GM12878 (cell line): ENCODE measurements around the gene SLC5A1. TPM values are rescaled to one million over a fixed set of nuclear protein-coding genes. Genes with fewer than 3 reads are reported as not detected.

ENCODE experiments used
- ATAC-seq: fragments of 200-7000 bp; cut with Tn5 transposase; 3 replicates; pipeline ENCODE4 v1.9.1; 2020; ENCODE audit warnings: mild to moderate bottlenecking, moderate library complexity
- BruUV-seq: library from RNA; stranded (reverse); fragments of 400-500 nt; replicated peaks from 2 replicates; lab custom pipeline; 2021; lab: Mats Ljungman, UMichigan
- CTCF ChIA-PET: fragments of 300-600 bp; sonication (Branson Sonifier 250); formaldehyde crosslinking; extraction: SDS; loops from one replicate; lab custom pipeline; 2021; ENCODE audit warnings: inconsistent platforms; lab: Yijun Ruan, JAX
- POLR2A ChIA-PET: fragments of 350-600 bp; formaldehyde crosslinking; extraction: SDS; loops from one replicate; lab custom pipeline; 2021; ENCODE audit warnings: inconsistent platforms; lab: Charles Lee
- RAD21 ChIA-PET: fragments of 300-600 bp; sonication (Branson Sonifier 250); formaldehyde crosslinking; loops from one replicate; lab custom pipeline; 2023; ENCODE audit warnings: antibody characterized with exemption; ENCODE audit not compliant: unreplicated experiment; lab: Charles Lee
- SMC1A ChIA-PET: fragments of 300-600 bp; sonication (Branson Sonifier 250); formaldehyde crosslinking; loops from one replicate; lab custom pipeline; 2023; ENCODE audit not compliant: unreplicated experiment, uncharacterized antibody; lab: Charles Lee
- DNase-seq: peaks from one replicate; pipeline ENCODE4 v3.0.0-alpha.2; 2011; ENCODE audit warnings: low read depth, low spot score
- FAIRE-seq: peaks from 3 replicates; lab custom pipeline; 2011; peaks lifted over from hg19 to GRCh38; lab: Jason Lieb, UNC
- H2AFZ ChIP-seq: 2 replicates; pipeline ENCODE4 v1.6.0; 2011; ENCODE audit warnings: low read depth, low read length, control low read depth; ENCODE audit not compliant: control insufficient read depth
- H3K27ac ChIP-seq: 2 replicates; pipeline ENCODE4 v1.5.1; 2011; ENCODE audit warnings: control low read depth; ENCODE audit not compliant: control insufficient read depth, insufficient read depth
- H3K27me3 ChIP-seq, 2 experiments: replicated peaks in 1 of 2; 2 replicates each; pipeline versions ENCODE4 v1.6.0 to v1.6.1; 2011; ENCODE audit warnings: low read length in 1 of 2; ENCODE audit not compliant: control insufficient read depth in 2 of 2, insufficient read depth in 2 of 2
- H3K36me3 ChIP-seq, 2 experiments: 2 replicates each; pipeline ENCODE4 v1.5.1; 2011; ENCODE audit warnings: low read length in 1 of 2; ENCODE audit not compliant: control insufficient read depth in 2 of 2, insufficient read depth in 2 of 2
- H3K4me1 ChIP-seq: 2 replicates; pipeline ENCODE4 v1.6.1; 2011; ENCODE audit warnings: mild to moderate bottlenecking, low read length, moderate library complexity, mixed read lengths; ENCODE audit not compliant: control insufficient read depth, insufficient read depth
- H3K4me2 ChIP-seq: 2 replicates; pipeline ENCODE4 v1.6.0; 2011; ENCODE audit warnings: control low read depth; ENCODE audit not compliant: control insufficient read depth, insufficient read depth
- H3K4me3 ChIP-seq: fragments of 200-600 bp; sonication (generic); 2 replicates; pipeline ENCODE4 v1.5.1; 2016
- H3K79me2 ChIP-seq: 2 replicates; pipeline ENCODE4 v1.6.0; 2011; ENCODE audit warnings: low read length; ENCODE audit not compliant: control insufficient read depth, insufficient read depth
- H3K9ac ChIP-seq: 2 replicates; pipeline ENCODE4 v1.8.0; 2011; ENCODE audit warnings: low read length, control low read depth, mixed read lengths; ENCODE audit not compliant: control insufficient read depth, insufficient read depth
- H3K9me3 ChIP-seq: replicated peaks from 3 replicates; pipeline ENCODE4 v1.5.1; 2011; ENCODE audit warnings: mild to moderate bottlenecking, low read length; ENCODE audit not compliant: control insufficient read depth, insufficient read depth
- H4K20me1 ChIP-seq: 2 replicates; pipeline ENCODE4 v1.6.0; 2011; ENCODE audit not compliant: control insufficient read depth, insufficient read depth
- BRCA1 ChIP-seq: IDR thresholded peaks from 2 replicates; pipeline ENCODE4 v1.6.1; 2011; ENCODE audit warnings: low read depth, low read length, improper control_type of control experiment
- CHD2 ChIP-seq: IDR thresholded peaks from 2 replicates; pipeline ENCODE4 v1.6.1; 2011; ENCODE audit warnings: low read depth, low read length, improper control_type of control experiment, borderline replicate concordance
- GATAD2B ChIP-seq: fragments of 450-650 bp; conservative IDR thresholded peaks from 2 replicates; pipeline ENCODE4 v1.6.1; 2017; ENCODE audit warnings: low read depth, mild to moderate bottlenecking, moderate library complexity
- NBN ChIP-seq: fragments of 450-650 bp; IDR thresholded peaks from 2 replicates; pipeline ENCODE4 v1.6.1; 2016
- SP1 ChIP-seq: IDR thresholded peaks from one replicate; pipeline ENCODE4 v1.6.1; 2011; ENCODE audit warnings: low read depth, low read length
- SUZ12 ChIP-seq: fragments of 200-600 bp; sonication (generic); IDR thresholded peaks from one replicate; pipeline ENCODE4 v1.6.1; 2018; ENCODE audit warnings: antibody characterized with exemption, mild to moderate bottlenecking; ENCODE audit not compliant: unreplicated experiment
- TCF3 ChIP-seq: IDR thresholded peaks from 2 replicates; pipeline ENCODE4 v1.6.1; 2012; ENCODE audit warnings: low read depth, mild to moderate bottlenecking, low read length, borderline replicate concordance; ENCODE audit not compliant: insufficient read depth
- YBX1 ChIP-seq: fragments of 450-650 bp; IDR thresholded peaks from 2 replicates; pipeline ENCODE4 v1.6.1; 2016; ENCODE audit warnings: antibody characterized with exemption
- WGBS: methylation state at CpG from one replicate; pipeline ENCODE4 v1.1.6; 2016; ENCODE audit warnings: low lambda C conversion rate; ENCODE audit not compliant: insufficient replicate concordance, insufficient coverage; ENCODE audit errors: missing lambda C conversion rate; 5-methylcytosine and 5-hydroxymethylcytosine counted together
- in situ Hi-C: fragments of 300-500 bp; cut with MboI; formaldehyde crosslinking; loops from 9 replicates; pipeline ENCODE4 v1.14.3; 2018; ENCODE audit warnings: mixed read lengths
- intact Hi-C: fragments of 100-400 bp; cut with micrococcal nuclease; formaldehyde crosslinking; loops from one replicate; pipeline ENCODE4 v1.14.2; 2022; ENCODE audit not compliant: unreplicated experiment
- polyA plus RNA-seq, 11 experiments: library from polyadenylated mRNA; depleted of rRNA in 4 of 11; unstranded in 6 of 11; stranded (reverse) in 5 of 11; fragments of >200 nt; fragmentation: Nextera tagmentation in 4 of 11; fragmentation: Illumina TruSeq in 1 of 11; extraction: Ambion mirVana in 4 of 11; extraction: Trizol in 1 of 11; gene quantifications; 1 replicate in 1 of 11; 2 replicates in 10 of 11; pipeline versions ENCODE4 v1.2.1 to v1.2.3, GENCODE V29; 2011 to 2016; ENCODE audit warnings: inconsistent platforms in 2 of 11, missing spikeins in 2 of 11, low read depth in 1 of 11
- total RNA-seq, 4 experiments: library from RNA; depleted of rRNA in 3 of 4; stranded (reverse); fragments of >200 nt in 3 of 4; fragmentation: Illumina TruSeq in 1 of 4; extraction: Trizol in 1 of 4; gene quantifications; 2 replicates each; pipeline versions ENCODE4 v1.2.1 to v1.2.3, GENCODE V29; 2013 to 2021
- TF ChIP-seq, protein P1 (sequence below): IDR thresholded peaks from 2 replicates; pipeline ENCODE4 v1.6.1; 2011; ENCODE audit warnings: low read depth, low read length, improper control_type of control experiment, borderline replicate concordance
- TF ChIP-seq, protein P2 (sequence below): fragments of 450-650 bp; IDR thresholded peaks from 2 replicates; pipeline ENCODE4 v1.6.1; 2017; ENCODE audit warnings: antibody characterized with exemption, mild to moderate bottlenecking, moderate library complexity
- TF ChIP-seq, protein P3 (sequence below): fragments of 450-650 bp; formaldehyde crosslinking; IDR thresholded peaks from 2 replicates; pipeline ENCODE4 v1.4.0; 2020; ENCODE audit warnings: mild to moderate bottlenecking, moderate library complexity

Gene SLC5A1
- total and polyA plus RNA-seq, 10 of the 15 experiments (the other 5 are each of a cell fraction or from before 2014, with no cell fraction given) = 0.01 TPM; not detected in 9

DNA sequence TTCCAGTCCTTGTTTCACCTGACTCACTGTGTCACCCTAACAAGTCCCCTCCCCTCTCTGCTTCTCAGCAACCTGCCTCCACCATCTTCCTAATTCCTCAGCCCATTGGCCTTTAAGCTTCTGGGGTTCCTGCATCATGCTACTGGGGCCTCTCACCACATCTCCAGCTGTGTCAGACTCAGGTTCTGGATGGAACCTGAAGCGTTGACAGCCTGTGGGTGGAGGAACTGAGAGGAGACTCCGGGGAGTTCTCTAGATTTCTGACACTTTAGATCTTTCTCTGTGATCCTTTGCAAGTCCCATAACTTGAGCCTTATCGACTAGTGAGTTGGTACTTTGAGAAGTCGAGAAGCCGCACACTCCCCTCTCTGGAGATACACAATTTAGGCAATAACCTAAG, 11.6 kb upstream of the SLC5A1 start:
- Histone ChIP-seq H3K36me3 (no peaks in the 10 kb centered on the region), H4K20me1 (no peaks in the 10 kb centered on the region), H3K79me2 (no peaks in the 10 kb centered on the region), H3K27ac (no peak overlapping the region), H2AFZ (no peak overlapping the region), H3K9ac (no peak overlapping the region), H3K9me3 (no peaks in the 10 kb centered on the region), H3K27me3 (no peaks in the 10 kb centered on the region), H3K4me3 (no peak overlapping the region), H3K4me2 (no peak overlapping the region), H3K4me1 (no peaks in the 10 kb centered on the region)
- ATAC-seq = no peak
- 55% methylated on average over 5 of the region's 5 CpGs for WGBS
- ChIA-PET POLR2A (no interaction called here), SMC1A (no interaction called here), RAD21 (no interaction called here), CTCF (interaction anchor here (0.6 kb wide), 1 partner anchor 364 kb away, joined by 3 read pairs; no protein-coding TSS in a partner anchor)
- intact Hi-C loops (no loop called here), in situ Hi-C loops (no loop called here)
- FAIRE-seq = no peak
- no peak for DNase-seq
- TF ChIP-seq NBN (no peak), BRCA1 (no peak), CHD2 (no peak)
- BruUV-seq = no TSS peak

DNA sequence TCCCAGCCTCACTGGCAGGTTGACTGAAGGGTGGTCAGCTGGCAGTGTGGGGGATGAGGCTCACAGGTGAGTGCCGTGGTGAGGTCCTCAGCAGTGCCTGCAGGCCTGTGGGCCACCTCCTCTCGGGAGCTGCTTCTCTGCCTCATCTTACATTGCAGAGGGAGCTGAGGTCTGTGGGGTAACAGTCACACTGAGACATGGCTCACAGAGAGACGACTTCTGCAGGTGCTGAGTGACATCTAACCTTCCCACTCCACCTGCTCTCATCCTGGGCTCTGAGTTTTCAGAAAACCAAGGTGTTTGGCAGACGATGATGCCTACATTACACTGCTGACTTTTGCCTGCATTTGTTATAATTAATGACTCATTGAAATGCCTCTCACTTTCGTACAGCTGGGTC, 8.8 kb upstream of the SLC5A1 start:
- DNase-seq (no peak), ATAC-seq (no peak), FAIRE-seq (no peak)
- H3K36me3 ChIP-seq = no peaks in the 10 kb centered on the region
- 0% methylated on average over 5 of the region's 5 CpGs for WGBS
- ChIA-PET POLR2A (no interaction called here), CTCF (no interaction called here), RAD21 (no interaction called here), SMC1A (no interaction called here)
- H3K4me3 ChIP-seq = no peak overlapping the region
- no peaks in the 10 kb centered on the region for H3K4me1 ChIP-seq
- no peak overlapping the region for H2AFZ ChIP-seq
- no peak overlapping the region for H3K4me2 ChIP-seq
- no peaks in the 10 kb centered on the region; a peak in 1 of 4 replicates for H3K27me3 ChIP-seq
- in situ Hi-C loops (no loop called here), intact Hi-C loops (no loop called here)
- H3K27ac ChIP-seq = no peak overlapping the region
- BruUV-seq = no TSS peak
- H3K9me3 ChIP-seq = no peaks in the 10 kb centered on the region
- H4K20me1 ChIP-seq = no peaks in the 10 kb centered on the region
- H3K79me2 ChIP-seq = no peaks in the 10 kb centered on the region
- H3K9ac ChIP-seq = no peak overlapping the region
- TF ChIP-seq TCF3 = no peak
- TF ChIP-seq, protein P1, sequence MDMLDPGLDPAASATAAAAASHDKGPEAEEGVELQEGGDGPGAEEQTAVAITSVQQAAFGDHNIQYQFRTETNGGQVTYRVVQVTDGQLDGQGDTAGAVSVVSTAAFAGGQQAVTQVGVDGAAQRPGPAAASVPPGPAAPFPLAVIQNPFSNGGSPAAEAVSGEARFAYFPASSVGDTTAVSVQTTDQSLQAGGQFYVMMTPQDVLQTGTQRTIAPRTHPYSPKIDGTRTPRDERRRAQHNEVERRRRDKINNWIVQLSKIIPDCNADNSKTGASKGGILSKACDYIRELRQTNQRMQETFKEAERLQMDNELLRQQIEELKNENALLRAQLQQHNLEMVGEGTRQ = no peak
- no peak for TF ChIP-seq GATAD2B
- no peak for TF ChIP-seq SP1
- TF ChIP-seq, protein P2, sequence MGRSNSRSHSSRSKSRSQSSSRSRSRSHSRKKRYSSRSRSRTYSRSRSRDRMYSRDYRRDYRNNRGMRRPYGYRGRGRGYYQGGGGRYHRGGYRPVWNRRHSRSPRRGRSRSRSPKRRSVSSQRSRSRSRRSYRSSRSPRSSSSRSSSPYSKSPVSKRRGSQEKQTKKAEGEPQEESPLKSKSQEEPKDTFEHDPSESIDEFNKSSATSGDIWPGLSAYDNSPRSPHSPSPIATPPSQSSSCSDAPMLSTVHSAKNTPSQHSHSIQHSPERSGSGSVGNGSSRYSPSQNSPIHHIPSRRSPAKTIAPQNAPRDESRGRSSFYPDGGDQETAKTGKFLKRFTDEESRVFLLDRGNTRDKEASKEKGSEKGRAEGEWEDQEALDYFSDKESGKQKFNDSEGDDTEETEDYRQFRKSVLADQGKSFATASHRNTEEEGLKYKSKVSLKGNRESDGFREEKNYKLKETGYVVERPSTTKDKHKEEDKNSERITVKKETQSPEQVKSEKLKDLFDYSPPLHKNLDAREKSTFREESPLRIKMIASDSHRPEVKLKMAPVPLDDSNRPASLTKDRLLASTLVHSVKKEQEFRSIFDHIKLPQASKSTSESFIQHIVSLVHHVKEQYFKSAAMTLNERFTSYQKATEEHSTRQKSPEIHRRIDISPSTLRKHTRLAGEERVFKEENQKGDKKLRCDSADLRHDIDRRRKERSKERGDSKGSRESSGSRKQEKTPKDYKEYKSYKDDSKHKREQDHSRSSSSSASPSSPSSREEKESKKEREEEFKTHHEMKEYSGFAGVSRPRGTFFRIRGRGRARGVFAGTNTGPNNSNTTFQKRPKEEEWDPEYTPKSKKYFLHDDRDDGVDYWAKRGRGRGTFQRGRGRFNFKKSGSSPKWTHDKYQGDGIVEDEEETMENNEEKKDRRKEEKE = no peak
- no peak for TF ChIP-seq YBX1
- TF ChIP-seq, protein P3, sequence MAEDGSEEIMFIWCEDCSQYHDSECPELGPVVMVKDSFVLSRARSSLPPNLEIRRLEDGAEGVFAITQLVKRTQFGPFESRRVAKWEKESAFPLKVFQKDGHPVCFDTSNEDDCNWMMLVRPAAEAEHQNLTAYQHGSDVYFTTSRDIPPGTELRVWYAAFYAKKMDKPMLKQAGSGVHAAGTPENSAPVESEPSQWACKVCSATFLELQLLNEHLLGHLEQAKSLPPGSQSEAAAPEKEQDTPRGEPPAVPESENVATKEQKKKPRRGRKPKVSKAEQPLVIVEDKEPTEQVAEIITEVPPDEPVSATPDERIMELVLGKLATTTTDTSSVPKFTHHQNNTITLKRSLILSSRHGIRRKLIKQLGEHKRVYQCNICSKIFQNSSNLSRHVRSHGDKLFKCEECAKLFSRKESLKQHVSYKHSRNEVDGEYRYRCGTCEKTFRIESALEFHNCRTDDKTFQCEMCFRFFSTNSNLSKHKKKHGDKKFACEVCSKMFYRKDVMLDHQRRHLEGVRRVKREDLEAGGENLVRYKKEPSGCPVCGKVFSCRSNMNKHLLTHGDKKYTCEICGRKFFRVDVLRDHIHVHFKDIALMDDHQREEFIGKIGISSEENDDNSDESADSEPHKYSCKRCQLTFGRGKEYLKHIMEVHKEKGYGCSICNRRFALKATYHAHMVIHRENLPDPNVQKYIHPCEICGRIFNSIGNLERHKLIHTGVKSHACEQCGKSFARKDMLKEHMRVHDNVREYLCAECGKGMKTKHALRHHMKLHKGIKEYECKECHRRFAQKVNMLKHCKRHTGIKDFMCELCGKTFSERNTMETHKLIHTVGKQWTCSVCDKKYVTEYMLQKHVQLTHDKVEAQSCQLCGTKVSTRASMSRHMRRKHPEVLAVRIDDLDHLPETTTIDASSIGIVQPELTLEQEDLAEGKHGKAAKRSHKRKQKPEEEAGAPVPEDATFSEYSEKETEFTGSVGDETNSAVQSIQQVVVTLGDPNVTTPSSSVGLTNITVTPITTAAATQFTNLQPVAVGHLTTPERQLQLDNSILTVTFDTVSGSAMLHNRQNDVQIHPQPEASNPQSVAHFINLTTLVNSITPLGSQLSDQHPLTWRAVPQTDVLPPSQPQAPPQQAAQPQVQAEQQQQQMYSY (CRISPR knock-in tag) = no peak
- TF ChIP-seq SUZ12 = no peak
